PC-9 (cell line): ENCODE measurements around the gene CAMTA1. TPM values are rescaled to one million over a fixed set of nuclear protein-coding genes. Genes with fewer than 3 reads are reported as not detected.

Experiments
- BruUV-seq: library from RNA; stranded (reverse); fragments of 400-500 nt; replicated peaks from 2 replicates; lab custom pipeline; 2021; lab: Mats Ljungman, UMichigan
- CTCF ChIA-PET: fragments of 300-600 bp; sonication (Branson Sonifier 250); formaldehyde crosslinking; loops from one replicate; lab custom pipeline; 2022; ENCODE audit warnings: antibody characterized with exemption; lab: Charles Lee
- POLR2A ChIA-PET: fragments of 300-600 bp; sonication (Branson Sonifier 250); formaldehyde crosslinking; loops from one replicate; lab custom pipeline; 2022; ENCODE audit warnings: antibody characterized with exemption; ENCODE audit not compliant: unreplicated experiment; lab: Charles Lee
- DNase-seq, 2 experiments: peaks; one replicate each; pipeline versions ENCODE4 v3.0.0 to v3.0.0-alpha.2; 2015 to 2022; ENCODE audit warnings: mixed read lengths in 1 of 2
- H2AFZ ChIP-seq: fragments of 200-600 bp; sonication (generic); 2 replicates; pipeline ENCODE4 v1.8.1; 2017; ENCODE audit warnings: antibody characterized with exemption
- H3F3A ChIP-seq: fragments of 200-600 bp; sonication (generic); 2 replicates; pipeline ENCODE4 v1.8.1; 2017; ENCODE audit warnings: antibody characterized with exemption, mild to moderate bottlenecking, low read depth; ENCODE audit not compliant: insufficient read depth
- H3K27ac ChIP-seq: fragments of 200-600 bp; sonication (generic); 2 replicates; pipeline ENCODE4 v1.6.1; 2016; ENCODE audit warnings: mixed run types
- H3K27me3 ChIP-seq: fragments of 200-600 bp; sonication (generic); 2 replicates; pipeline ENCODE4 v1.6.1; 2016; ENCODE audit warnings: low read depth, mixed run types; ENCODE audit not compliant: insufficient read depth
- H3K36me3 ChIP-seq: fragments of 200-600 bp; sonication (generic); 2 replicates; pipeline ENCODE4 v1.6.1; 2016; ENCODE audit warnings: low read depth, mixed run types
- H3K4me1 ChIP-seq: fragments of 200-600 bp; sonication (generic); replicated peaks from 2 replicates; pipeline ENCODE4 v1.6.1; 2016; ENCODE audit warnings: mixed run types; ENCODE audit not compliant: insufficient read depth
- H3K4me2 ChIP-seq: fragments of 200-600 bp; sonication (generic); 2 replicates; pipeline ENCODE4 v1.6.1; 2017; ENCODE audit warnings: mixed run types
- H3K4me3 ChIP-seq: fragments of 200-600 bp; sonication (generic); 2 replicates; pipeline ENCODE4 v1.6.1; 2016; ENCODE audit warnings: mixed run types
- H3K79me2 ChIP-seq: fragments of 200-600 bp; sonication (generic); 2 replicates; pipeline ENCODE4 v1.6.1; 2017; ENCODE audit warnings: low read depth, mixed run types
- H3K9me2 ChIP-seq: fragments of 200-600 bp; sonication (generic); 2 replicates; pipeline ENCODE4 v1.8.1; 2017; ENCODE audit warnings: mild to moderate bottlenecking; ENCODE audit not compliant: insufficient read depth
- H3K9me3 ChIP-seq: fragments of 200-600 bp; sonication (generic); 2 replicates; pipeline ENCODE4 v1.8.1; 2016; ENCODE audit warnings: low read depth; ENCODE audit not compliant: insufficient read depth
- H4K20me1 ChIP-seq: fragments of 200-600 bp; sonication (generic); 2 replicates; pipeline ENCODE4 v1.8.1; 2017; ENCODE audit not compliant: insufficient read depth
- CTCF ChIP-seq: fragments of 200-600 bp; sonication (generic); conservative IDR thresholded peaks from 2 replicates; pipeline ENCODE4 v1.6.1; 2017; ENCODE audit warnings: mixed run types, antibody characterized with exemption, mild to moderate bottlenecking, moderate library complexity
- EZH2 ChIP-seq: fragments of 200-600 bp; sonication (generic); IDR thresholded peaks from 2 replicates; pipeline ENCODE4 v1.8.0; 2017; ENCODE audit warnings: antibody characterized with exemption, low read depth
- intact Hi-C: fragments of 100-400 bp; cut with micrococcal nuclease; formaldehyde crosslinking; loops from one replicate; pipeline ENCODE4 v1.10.0; 2022; ENCODE audit not compliant: unreplicated experiment
- total RNA-seq: library from RNA; stranded (reverse); gene quantifications from 2 replicates; pipeline ENCODE4 v1.2.3, GENCODE V29; 2021

The CAMTA1 gene
- total RNA-seq, 1 experiment from 2014 or later = 72.3 TPM

- H4K20me1 ChIP-seq = no peaks in the 10 kb centered on the region
- no peak overlapping the region for H3K27ac ChIP-seq
- CTCF ChIA-PET = interaction anchor here (0.5 to 1.3 kb wide), 4 partner anchors 232 to 606 kb away, joined by 3 read pairs; no protein-coding TSS in a partner anchor
- no peaks in the 10 kb centered on the region for H3K9me2 ChIP-seq
- H3K9me3 ChIP-seq = no peaks in the 10 kb centered on the region
- H3K27me3 ChIP-seq = peaks cover 32% of the 10 kb centered on the region
- no peaks in the 10 kb centered on the region for H3K4me1 ChIP-seq
- H2AFZ ChIP-seq = no peak overlapping the region
- no peaks in the 10 kb centered on the region for H3K36me3 ChIP-seq
- intact Hi-C loops = loop anchor here (2.0 to 10.0 kb wide), 2 partner anchors 248 to 604 kb away; no protein-coding TSS in a partner anchor
- TF ChIP-seq CTCF = peak; percentile 65
- no peak for TF ChIP-seq EZH2
- DNase-seq = no peak
- H3K79me2 ChIP-seq = no peaks in the 10 kb centered on the region
- no peaks in the 10 kb centered on the region for H3F3A ChIP-seq
- BruUV-seq = no TSS peak
- POLR2A ChIA-PET = interaction anchor here (0.6 kb wide), 1 partner anchor 17 kb away, joined by 4 read pairs; no protein-coding TSS in a partner anchor
- no peak overlapping the region for H3K4me2 ChIP-seq
- no peak overlapping the region for H3K4me3 ChIP-seq
Observed at GRCh38 chr1:7042322-7043190, 257.3 kb downstream of the CAMTA1 start.

- no peak for DNase-seq
- no peak overlapping the region for H3K4me2 ChIP-seq
- H3K9me3 ChIP-seq = no peaks in the 10 kb centered on the region
- ChIA-PET POLR2A (no interaction called here), CTCF (interaction anchor here (0.7 to 1.3 kb wide), 2 partner anchors 529 to 606 kb away, joined by 3 read pairs; no protein-coding TSS in a partner anchor)
- no peaks in the 10 kb centered on the region for H4K20me1 ChIP-seq
- H3F3A ChIP-seq = no peaks in the 10 kb centered on the region
- H2AFZ ChIP-seq = no peak overlapping the region
- no peak overlapping the region for H3K4me3 ChIP-seq
- intact Hi-C loops = loop anchor here (2.0 to 10.0 kb wide), 2 partner anchors 248 to 604 kb away; no protein-coding TSS in a partner anchor
- no peaks in the 10 kb centered on the region for H3K36me3 ChIP-seq
- H3K79me2 ChIP-seq = no peaks in the 10 kb centered on the region
- no TSS peak for BruUV-seq
- no peaks in the 10 kb centered on the region for H3K9me2 ChIP-seq
- H3K27ac ChIP-seq = no peak overlapping the region
- no peaks in the 10 kb centered on the region for H3K4me1 ChIP-seq
- TF ChIP-seq CTCF (no peak), EZH2 (no peak)
- peaks cover 31% of the 10 kb centered on the region for H3K27me3 ChIP-seq
Observed at GRCh38 chr1:7043191-7043549, 257.9 kb downstream of the CAMTA1 start.

GRCh38 chr1:7043719-7044535 lies 258.7 kb downstream of the CAMTA1 start:
- Histone ChIP-seq H3K9me3 (no peaks in the 10 kb centered on the region), H3K4me3 (no peak overlapping the region), H3F3A (no peaks in the 10 kb centered on the region), H3K4me2 (no peak overlapping the region), H2AFZ (no peak overlapping the region), H3K9me2 (no peaks in the 10 kb centered on the region), H3K27me3 (peaks cover 39% of the 10 kb centered on the region), H3K79me2 (no peaks in the 10 kb centered on the region), H4K20me1 (no peaks in the 10 kb centered on the region; the same call in 1 of the 2 replicates), H3K36me3 (no peaks in the 10 kb centered on the region), H3K27ac (no peak overlapping the region), H3K4me1 (no peaks in the 10 kb centered on the region)
- no peak for DNase-seq
- ChIA-PET CTCF (no interaction called here), POLR2A (no interaction called here)
- TF ChIP-seq EZH2 (no peak), CTCF (no peak)
- intact Hi-C loops = loop anchor here (2.0 to 10.0 kb wide), 2 partner anchors 249 to 603 kb away; no protein-coding TSS in a partner anchor
- BruUV-seq = no TSS peak
